M059J (cell line): ENCODE measurements around the gene ZDBF2. TPM values are rescaled to one million over a fixed set of nuclear protein-coding genes. Genes with fewer than 3 reads are reported as not detected.
A peak's percentile ranks its signal among the peaks of the same experiment; 100 is the strongest.
"Not testable (repeated sequence)": the region's sequence is repeated elsewhere in the genome, so short reads cannot be mapped to it uniquely, and the experiment has no call there.

Experiments used
- DNase-seq: peaks from one replicate; pipeline ENCODE4 v3.0.0-alpha.2; 2012; ENCODE audit warnings: low read depth
- total RNA-seq: library from RNA; depleted of rRNA; stranded (reverse); fragments of >200 nt; shearing (Covaris generic); gene quantifications from 2 replicates; pipeline ENCODE4 v1.2.3, GENCODE V29; 2014; rRNA removed

Gene ZDBF2
- total RNA-seq: 7.5 and 9.1 TPM in 2 replicates

GRCh38 chr2:206274434-206275311 is at the start of gene ZDBF2:
Gene ZDBF2, plus strand, starts transcription at chr2:206274663. Its CDS starts 7,187 bp downstream, at chr2:206281850.
- peak; percentile 59 for DNase-seq

GRCh38 chr2:206225435-206226232 is 48.8 kb upstream of the ZDBF2 start:
- DNase-seq: no peak

GRCh38 chr2:206228636-206229035 is 45.8 kb upstream of the ZDBF2 start:
- not testable (repeated sequence) for DNase-seq

GRCh38 chr2:206229642-206230041 is 44.8 kb upstream of the ZDBF2 start:
- no peak for DNase-seq

- peak; percentile 46 for DNase-seq
These were observed 44.3 kb upstream of the ZDBF2 start for GRCh38 chr2:206230060-206230762.

- no peak for DNase-seq
These were observed 42.7 kb upstream of the ZDBF2 start for GRCh38 chr2:206231669-206232286.

- DNase-seq: no peak
These were observed 42.0 kb upstream of the ZDBF2 start for GRCh38 chr2:206232287-206233035.

- no peak for DNase-seq
These were observed 35.3 kb upstream of the ZDBF2 start for GRCh38 chr2:206239157-206239556.

GRCh38 chr2:206240327-206240726 is 34.1 kb upstream of the ZDBF2 start:
- no peak for DNase-seq

GRCh38 chr2:206241736-206242135 is 32.7 kb upstream of the ZDBF2 start:
- DNase-seq: peak; percentile 45

GRCh38 chr2:206245265-206245672 is 29.2 kb upstream of the ZDBF2 start:
- DNase-seq: no peak

- peak; percentile 33 for DNase-seq
These were observed 24.2 kb upstream of the ZDBF2 start for GRCh38 chr2:206250041-206250897.

- DNase-seq: no peak
These were observed 21.2 kb upstream of the ZDBF2 start for GRCh38 chr2:206253125-206253776.

- no peak for DNase-seq
These were observed 20.7 kb upstream of the ZDBF2 start for GRCh38 chr2:206253777-206254166.

- no peak for DNase-seq
These were observed 19.5 kb upstream of the ZDBF2 start for GRCh38 chr2:206255003-206255402.

- DNase-seq: no peak
These were observed 17.7 kb upstream of the ZDBF2 start for GRCh38 chr2:206256706-206257205.

GRCh38 chr2:206257350-206257749 is 17.1 kb upstream of the ZDBF2 start:
- no peak for DNase-seq

GRCh38 chr2:206257861-206258260 is 16.6 kb upstream of the ZDBF2 start:
- DNase-seq: no peak

- not testable (repeated sequence) for DNase-seq
These were observed 15.8 kb upstream of the ZDBF2 start for GRCh38 chr2:206258615-206259014.
